Stimulated activated CD8-positive, alpha-beta memory T cell treated with anti-CD3 and anti-CD28 coated beads, Interleukin-15, amount 100 ng/mL, for 1 hour (primary cell): ENCODE measurements around the gene SPG11.
"Not testable (repeated sequence)": the region's sequence is repeated elsewhere in the genome, so short reads cannot be mapped to it uniquely, and the experiment has no call there.

Source experiments
- DNase-seq: peaks from one replicate; pipeline ENCODE4 v3.0.0-alpha.2; 2020; ENCODE audit warnings: low read depth

Gene SPG11

DNA sequence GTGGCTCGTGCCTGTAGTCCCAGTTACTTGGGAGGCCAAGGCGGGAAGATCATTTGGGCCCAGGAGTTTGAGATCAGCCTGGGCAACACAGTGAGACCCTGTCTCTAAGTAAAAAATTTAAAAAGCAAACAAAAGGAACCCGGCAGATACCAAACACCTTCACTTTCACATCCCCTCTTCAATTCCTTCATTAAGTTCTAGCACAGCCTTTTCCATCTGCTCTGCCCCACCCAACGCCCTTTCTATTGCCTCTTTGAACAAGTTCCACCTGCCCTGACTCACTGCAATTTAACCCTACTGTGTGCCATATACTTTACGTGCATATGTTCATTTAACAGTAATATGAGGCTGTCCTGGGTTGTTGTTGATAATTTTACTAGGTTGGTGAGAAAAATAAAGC, 12.4 kb upstream of the SPG11 start:
- DNase-seq: no peak

DNA sequence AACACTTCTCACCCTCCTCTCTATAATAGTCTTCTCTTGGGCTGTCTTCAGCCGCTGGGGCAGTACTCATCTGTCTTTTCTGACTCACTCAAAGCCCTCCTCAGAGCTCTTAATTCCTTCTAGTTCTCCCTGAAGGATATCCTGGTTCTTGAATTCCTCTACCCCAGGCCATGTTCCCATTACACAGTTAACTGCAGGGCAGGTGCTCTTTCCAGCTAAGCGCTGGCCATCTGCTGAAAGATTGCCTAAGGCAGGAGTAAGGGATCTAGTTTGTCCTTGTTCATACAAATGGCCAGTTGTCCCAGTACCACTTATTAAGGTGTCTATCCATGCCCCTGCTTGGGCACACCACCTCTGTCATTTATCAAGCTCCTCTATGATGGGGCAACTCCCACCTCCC, 10.2 kb upstream of the SPG11 start:
- no peak for DNase-seq

DNA sequence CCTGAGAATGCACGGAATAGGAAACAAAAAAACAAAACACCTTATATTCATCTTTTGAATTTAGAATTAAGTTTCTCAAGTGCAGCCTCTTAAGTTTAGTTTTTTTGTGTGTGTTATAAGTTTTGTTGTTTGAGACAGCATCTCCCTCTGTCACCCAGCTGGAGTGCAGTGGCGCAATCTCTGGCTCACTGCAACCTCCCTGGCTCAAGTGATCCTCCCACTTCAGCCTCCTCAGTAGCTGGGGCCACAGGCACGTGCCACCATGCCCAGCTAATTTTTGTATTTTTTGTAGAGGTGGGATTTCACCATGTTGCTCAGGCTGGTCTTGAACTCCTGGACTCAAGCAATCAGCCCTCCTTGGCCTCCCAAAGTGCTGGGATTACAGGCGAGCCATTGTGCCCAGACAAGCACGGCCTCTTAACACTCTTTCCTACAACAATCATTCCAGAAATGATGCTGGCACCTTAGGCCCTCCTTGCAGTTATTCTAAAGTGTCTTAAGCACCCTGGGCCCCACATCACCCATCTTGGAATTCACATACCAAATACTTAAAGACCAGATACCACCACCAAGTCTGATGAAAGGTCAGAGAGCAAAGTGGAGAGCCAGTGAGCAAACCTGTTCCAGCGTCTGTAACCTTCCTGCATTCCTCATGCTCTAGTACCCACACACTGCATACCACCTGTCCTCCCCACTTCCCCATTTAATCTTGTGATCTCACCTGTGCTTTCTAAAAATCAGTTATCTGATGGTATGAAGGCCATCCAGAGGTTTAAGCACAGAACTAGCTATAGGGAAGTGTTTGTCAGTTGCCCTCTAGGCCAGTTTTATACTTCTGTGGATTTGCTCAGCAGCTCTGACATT, 6.9 kb upstream of the SPG11 start:
- no peak for DNase-seq

DNA sequence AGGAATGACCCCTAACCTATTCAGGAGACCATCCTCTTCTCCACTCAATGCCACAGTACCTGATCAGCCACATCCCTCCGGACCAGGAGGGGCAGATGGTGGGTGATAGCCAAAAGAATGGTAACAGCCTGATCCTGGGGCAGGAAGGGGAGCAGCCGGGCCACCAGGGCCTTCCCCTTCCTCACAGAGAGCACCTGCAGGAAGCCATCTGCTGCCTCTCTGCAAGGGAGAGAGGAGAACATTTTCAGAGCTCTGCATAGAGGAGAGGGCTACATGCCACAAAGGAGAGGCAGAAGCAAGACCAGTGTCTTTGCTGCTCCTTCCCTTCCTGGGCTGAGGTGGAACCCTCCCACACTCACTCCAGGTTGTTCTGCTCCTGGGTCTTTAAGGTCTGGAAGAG, 5.5 kb upstream of the SPG11 start:
- DNase-seq: no peak

DNA sequence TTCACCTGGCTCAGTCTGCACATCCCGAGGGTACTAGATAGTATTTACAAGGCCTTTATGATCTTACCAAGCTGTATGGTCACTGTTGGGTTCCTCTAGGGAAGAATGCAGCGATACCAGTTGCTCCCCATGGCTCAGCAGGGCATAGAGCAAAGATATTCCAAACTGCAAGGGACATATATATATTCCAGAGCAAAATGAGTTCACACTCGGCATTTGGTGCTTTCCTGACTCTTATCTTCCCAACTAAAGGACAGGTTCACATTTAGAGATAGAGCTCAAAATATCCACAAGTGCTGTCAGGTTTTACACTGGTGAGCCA, 3.5 kb upstream of the SPG11 start:
- no peak for DNase-seq

DNA sequence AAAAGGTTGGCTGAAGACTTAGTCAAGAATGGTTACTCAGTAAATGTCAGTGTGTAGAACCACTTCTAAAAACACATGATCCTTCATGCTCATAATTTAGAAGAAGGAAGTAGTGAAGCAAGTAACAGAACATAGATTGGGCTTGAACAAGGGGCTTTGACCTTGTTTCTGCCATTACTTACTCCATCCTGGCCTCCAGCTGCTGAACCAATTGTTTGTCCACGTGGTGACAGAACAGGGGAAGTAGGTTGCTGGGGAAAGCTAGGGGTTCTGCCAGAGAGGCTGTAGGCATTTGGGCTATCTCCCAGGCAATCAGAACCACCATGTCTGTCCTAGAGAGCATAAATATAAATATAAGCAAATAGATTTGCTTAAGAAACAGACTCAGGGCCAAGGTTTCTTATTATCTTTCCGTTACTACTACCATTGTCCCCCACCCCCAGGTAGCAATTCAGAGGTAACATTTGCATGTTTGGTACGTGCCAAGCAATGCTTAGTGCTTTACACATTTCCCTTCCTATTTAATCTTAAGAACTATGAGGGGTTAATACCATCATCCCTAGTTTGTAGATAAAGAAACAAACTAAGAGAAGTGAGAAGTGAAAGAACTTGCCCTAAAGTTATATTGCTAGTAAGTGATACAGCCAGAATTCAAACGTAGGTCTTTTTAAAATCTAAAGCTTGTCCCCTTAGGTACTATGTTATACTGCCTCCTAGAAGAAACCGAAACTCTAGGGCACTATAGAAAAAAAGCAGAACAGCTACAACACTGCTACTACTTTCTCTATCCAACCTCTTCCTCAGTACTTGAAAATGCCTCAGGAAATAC, 3.0 kb upstream of the SPG11 start:
- DNase-seq: no peak

DNA sequence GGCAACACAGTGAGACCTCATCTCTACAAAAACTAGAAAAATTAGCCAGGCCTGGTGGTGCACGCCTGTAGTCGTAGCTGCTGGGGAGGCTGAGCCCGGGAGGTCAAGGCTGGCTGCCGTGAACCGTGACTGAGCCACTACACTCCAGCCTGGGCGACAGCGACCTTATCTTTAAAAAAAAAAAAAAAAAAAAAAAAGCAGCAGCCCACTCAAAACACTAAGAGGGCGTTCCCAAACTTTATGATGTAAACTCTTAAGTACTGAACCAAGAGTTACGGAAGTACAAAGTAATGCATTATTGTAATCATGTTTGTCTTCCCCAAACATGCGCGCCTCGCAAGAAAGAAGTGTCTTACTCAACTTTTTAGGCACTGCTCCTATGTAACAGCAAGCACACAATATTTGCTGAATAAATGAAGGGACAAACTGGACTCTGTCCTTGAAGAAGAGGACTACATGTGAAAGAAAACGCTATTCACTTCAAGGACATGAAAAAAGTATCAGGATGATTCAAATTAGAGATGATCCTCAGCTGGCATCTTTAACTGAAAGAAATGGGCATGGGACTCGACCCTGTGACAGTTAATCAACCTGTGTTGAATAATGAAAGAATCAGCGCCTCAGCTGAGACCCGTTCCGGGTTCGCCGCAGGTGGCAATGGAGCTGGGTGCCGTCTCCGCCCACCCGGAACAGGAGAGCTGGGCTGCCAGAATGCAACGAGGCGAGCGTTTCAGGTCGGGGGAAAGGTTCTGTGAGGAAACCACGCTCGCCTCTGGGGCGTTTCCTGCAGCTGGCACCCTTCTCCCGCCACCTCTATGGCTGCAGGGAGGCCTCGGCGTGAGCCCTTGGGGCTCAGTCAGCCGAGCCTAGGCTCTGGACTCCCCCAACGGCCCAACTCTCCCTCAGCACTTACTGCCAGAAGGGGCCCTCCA, 718 bp downstream of the SPG11 start:
- peak; percentile 70 for DNase-seq

DNA sequence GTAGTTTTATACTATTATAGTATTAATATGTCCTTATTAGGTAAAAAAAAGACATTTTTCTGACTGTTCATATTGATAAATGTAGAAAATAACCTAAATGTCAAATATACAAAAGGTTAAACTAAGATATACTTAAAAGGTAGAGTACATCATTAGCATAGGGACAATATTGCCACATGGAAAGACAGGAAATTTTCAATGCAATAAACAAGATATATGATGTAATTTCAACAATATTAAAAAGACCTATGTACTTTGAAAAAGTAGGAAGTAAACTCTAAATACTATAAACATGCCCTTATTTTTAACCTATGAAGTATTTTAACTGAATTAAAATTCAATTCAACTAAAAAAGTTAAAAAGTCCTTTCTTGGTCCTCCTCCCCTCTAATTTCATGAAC, 1.9 kb downstream of the SPG11 start:
- no peak for DNase-seq

DNA sequence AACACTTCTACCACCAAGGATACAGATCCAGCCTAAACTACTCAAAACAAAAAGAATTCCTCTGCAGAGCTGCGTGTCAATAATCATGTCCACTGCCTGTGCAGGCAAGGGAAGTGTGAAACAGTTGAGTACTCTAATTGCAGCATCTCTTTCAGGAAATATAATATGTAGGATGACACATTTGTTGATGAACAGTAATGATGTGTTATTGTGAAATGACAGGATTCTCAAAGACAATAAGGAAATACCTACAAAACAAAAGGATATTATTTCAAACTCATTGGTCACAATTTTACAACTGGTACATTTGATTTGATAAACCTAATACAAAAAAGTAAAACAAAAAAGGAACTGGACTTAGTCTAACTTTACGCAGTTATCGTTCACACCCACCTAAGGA, 4.4 kb downstream of the SPG11 start:
- DNase-seq: no peak

DNA sequence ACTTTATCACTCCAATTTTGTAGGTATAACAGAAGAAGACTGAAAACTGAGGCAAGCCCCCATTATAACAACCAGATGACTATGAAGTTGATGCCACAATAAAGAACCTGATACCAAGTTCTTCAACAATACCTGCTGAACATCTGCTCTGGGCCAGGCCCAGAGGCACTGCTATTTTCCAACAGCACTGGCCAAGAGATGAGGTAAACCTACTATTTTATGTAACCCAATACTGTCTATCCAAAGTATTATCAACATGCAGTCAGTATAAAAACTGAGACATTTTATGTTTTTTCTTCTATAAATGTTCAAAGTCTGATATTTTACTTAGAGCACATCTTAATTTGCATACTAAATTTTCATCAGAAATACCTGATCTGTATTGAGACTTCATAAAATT, 6.1 kb downstream of the SPG11 start:
- no peak for DNase-seq

DNA sequence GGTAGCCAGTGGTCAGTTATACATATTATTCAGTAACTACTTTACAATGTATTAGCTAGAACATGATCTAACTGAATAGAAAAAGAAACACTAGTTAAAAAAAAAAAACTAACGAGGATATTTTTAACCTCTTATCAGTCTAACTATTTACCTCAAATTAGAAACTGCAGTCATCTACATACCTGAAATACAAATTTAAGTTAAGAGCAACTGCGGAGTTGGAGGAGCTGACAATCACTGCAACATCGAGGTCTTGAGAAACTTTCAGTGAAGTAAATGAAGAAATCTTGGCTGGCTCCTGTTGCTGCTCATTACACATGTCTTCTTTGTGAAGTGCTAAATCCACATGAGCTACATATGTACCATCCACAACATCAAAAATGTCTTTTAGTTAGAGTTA, 6.5 kb downstream of the SPG11 start:
- no peak for DNase-seq

DNA sequence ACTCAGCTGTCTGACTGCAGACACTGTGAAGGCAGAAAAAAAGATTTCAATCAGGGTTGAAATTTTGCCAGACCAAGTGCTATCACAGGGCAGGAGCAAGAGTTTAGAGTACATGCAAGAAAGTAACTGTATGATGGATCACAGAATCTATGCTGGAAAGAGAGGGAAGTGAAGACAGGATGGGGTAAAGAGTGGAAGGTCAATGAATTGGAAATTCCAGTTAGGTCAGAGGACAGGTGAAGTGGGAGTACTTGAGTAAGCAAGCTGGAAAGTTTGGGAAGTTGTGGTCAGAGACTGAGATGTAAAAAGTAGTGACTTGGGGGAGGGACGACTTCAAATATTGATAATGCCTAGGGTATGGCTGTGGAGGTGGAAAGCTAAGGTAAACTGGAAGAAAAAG, 7.2 kb downstream of the SPG11 start:
- no peak for DNase-seq

DNA sequence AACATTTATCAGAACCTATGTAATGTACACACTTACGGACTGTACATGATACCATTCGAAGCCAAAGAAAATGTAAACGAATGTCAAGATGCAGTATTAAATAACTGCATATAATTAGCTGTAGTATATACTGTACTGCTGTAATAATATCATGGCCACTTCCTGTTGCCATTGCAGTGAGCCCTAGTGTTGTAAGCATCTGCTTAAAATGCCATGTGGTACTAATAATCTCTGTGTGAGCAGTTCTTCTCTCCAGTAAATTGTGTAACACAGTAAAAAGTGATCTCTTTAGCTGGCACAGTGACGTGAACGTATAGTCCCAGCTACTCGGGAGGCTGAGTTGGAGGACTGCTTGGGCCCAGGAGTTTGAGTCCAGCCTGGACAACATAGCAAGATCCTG, 8.6 kb downstream of the SPG11 start:
- DNase-seq: no peak

DNA sequence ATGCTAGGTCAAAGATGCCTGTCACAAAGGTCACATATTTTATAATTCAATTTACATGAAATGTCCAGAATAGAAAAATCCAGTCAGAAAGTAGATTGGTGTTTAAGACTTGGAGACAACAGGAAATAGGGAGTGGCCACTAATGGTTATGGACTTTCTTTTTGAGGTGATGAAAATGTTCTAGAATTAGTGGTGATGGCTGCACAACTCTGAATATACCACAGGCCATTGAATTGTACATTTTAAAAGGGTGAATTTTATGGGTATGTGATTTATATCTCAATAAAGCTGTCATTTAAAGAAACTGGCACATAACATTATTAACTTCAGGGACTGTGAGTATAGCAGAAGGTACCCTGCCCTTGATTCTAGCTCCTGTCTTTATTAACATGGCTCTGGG, 15.8 kb downstream of the SPG11 start:
- DNase-seq: no peak

DNA sequence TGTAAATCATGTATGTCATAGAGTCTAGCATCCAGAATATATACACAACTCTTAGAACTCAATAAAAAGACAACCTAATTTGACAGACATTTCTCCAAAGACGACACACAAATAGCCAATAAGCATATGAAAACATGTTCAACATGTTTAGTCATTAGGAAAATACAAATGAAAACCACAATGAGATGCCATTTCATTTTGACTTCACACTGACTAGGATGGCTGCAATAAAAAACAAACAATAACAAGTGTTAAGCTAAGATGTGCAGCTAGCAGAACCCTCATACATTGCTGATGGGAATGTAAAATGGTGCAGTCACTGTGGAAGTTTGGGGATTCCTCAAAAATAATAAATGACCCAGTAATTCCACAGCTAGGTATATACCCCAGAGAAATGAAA, 16.4 kb downstream of the SPG11 start:
- DNase-seq: no peak

DNA sequence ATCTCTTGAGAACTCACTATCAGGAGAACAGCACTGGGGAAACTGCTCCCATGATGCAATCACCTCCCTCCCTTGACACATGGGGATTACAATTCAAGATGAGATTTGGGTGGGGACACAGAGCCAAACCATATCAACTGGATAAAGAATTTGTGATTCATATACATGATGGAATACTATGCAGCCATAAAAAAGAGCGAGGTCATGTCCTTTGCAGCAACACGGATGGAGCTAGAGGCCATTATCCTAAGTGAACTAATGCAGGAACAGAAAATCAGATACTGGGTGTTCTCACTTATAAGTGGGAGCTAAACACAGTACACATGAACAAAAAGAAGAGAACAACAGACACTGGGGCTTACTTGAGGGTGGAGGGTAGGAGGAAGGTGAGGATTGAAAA, 17.0 kb downstream of the SPG11 start:
- no peak for DNase-seq

DNA sequence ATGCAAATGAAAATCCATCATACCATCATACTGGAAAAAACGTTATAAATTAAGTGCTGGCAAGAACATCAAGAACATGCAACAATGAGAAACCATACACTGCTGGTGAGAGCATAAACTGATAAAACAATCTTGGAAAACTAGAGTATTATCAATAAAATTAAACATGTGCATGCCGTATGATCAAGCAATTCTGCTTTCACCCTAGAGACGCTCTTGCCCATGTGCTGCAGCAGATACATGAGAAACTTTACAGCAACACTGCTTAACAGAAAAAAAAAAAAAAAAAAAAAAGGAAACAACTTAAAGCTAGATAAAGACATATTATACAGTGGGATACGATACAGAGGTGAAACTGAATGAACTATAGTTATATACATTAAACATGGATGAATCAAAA, 21.8 kb downstream of the SPG11 start:
- no peak for DNase-seq

DNA sequence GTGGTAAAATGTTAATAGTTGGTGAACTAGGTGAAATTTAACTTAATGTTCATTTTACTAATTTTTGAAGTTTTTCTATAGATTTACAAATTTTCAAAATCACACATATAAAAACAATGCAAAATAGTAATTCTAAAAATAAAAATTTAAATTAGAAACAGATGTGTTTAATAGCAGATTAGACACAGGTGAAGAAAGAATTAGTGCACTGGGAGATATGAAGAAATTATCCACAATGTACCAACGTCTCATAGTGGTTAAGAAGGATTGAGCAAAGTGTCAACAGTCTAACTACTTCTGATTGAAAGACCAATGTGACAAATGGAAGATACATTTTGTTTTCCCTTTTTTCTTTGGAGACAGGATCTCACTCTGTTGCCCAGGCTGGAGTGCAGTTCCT, 26.5 kb downstream of the SPG11 start:
- DNase-seq: no peak

DNA sequence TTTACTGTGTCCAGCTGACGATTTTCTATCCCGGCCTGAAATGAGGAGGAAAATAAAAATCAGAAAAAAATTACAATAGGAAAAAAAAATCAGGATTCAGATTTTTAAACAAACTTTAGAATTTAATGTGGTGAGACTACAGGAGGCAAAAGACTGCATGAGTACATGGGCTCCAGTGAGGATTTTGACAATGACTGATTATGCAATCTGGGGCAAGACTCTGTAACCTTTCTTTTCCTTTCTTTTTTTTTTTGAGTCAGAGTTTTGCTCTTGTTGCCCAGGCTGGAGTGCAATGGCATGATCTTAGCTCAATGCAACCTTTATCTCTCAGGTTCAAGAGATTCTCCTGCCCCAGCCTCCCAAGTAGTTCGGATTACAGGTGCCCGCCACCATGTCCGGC, 29.9 kb downstream of the SPG11 start:
- DNase-seq: no peak

DNA sequence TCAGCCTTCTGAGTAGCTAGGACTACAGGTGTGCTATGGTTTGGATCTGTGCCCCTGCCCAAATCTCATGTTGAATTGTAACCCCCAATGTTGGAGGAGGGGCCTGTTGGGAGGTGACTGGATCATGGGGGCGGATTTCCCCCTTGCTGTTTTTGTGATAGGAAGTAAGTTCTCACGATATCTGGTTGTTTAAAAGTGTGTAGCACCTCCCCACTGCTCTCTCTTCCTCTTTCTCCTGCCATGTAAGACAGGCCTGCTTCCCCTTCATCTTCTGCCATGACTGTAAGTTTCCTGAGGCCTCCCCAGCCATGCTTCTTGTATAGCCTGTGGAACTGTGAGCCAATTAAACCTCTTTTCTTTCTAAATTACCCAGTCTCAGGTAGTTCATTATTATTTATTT, 38.2 kb downstream of the SPG11 start:
- not testable (repeated sequence) for DNase-seq

DNA sequence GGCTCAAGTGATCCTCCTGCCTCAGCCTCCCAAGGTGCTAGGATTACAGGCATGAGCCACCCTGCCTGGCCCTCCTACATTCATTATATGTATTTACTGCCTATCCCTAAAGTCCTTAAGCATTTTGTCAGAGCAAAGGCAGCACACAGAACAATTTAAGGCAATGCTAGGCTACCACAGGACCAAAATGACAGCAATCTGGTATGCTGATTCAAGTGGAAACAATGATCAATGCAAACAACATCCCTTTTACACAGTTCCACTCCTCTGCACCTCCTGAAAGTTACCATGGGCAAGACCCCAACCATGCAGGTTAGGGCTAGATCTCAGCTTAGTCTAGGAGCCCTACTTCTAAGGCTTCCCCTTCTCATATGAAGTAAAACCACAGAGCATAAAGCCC, 40.3 kb downstream of the SPG11 start:
- no peak for DNase-seq

DNA sequence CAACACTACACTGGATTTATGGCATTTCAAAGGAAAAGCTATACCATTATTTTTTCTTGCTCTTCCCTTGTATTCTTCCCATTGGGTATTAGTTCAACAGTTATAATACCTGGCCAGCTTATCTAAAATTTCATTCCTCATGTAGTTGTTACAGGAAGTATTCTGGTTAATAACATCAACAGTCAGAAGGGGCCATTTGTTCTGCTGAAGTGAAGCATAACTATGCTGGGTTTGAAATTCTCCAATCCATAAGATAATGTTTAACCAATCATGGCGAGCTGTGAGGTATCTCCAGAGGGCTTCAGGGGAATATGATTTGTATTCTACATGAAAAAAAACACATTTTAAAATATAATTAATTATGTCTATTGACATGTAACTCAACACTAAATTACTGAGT, 43.4 kb downstream of the SPG11 start:
- DNase-seq: no peak

DNA sequence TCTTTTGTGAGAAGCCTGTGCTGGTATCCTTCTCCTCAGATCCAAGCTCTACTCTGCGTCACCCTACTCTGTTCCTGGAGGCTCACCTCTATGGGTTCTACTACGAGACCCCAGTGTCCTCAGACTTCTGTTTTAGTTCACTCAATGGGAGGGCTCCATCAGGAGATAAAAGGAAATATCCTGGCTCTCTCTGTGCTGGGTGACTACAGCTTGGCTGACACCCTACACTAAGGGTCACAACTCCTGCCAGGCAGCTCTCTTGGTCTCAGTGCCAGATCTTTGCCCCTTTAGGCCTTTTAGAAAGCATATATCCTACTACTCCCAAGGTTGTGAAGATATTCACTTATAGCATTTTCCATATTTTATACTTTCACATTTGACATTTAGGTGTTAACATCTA, 46.5 kb downstream of the SPG11 start:
- no peak for DNase-seq
